Liver (tissue), 9 donors: ENCODE measurements around the gene PLA2G4E. TPM values are rescaled to one million over a fixed set of nuclear protein-coding genes. Genes with fewer than 3 reads are reported as not detected.

Experiments
- DNase-seq: peaks from one replicate; pipeline ENCODE4 v3.0.0-alpha.2; 2017; ENCODE audit warnings: low spot score
- H3K27ac ChIP-seq, 2 donors: one replicate each; pipeline ENCODE4 v1.7.0; 2013; ENCODE audit warnings: inconsistent platforms in 2 of 2, low read length in 2 of 2, control low read depth in 1 of 2, low read depth in 1 of 2, mild to moderate bottlenecking in 1 of 2
- H3K27me3 ChIP-seq, 4 donors: one replicate each; pipeline versions ENCODE4 v1.6.1 to v1.7.0; 2013; ENCODE audit warnings: low read length in 3 of 4, inconsistent platforms in 1 of 4, mild to moderate bottlenecking in 1 of 4, moderate library complexity in 1 of 4; ENCODE audit not compliant: control insufficient read depth in 4 of 4, insufficient read depth in 4 of 4
- H3K36me3 ChIP-seq, 4 donors: one replicate each; pipeline versions ENCODE4 v1.6.1 to v1.7.0; 2013; ENCODE audit warnings: low read length in 3 of 4, mild to moderate bottlenecking in 3 of 4, low read depth in 1 of 4, moderate library complexity in 1 of 4; ENCODE audit not compliant: control insufficient read depth in 4 of 4, insufficient read depth in 3 of 4
- H3K4me1 ChIP-seq, 4 donors: one replicate each; pipeline versions ENCODE4 v1.6.1 to v1.7.0; 2013; ENCODE audit warnings: low read length in 3 of 4, mild to moderate bottlenecking in 3 of 4, moderate library complexity in 1 of 4; ENCODE audit not compliant: control insufficient read depth in 4 of 4, insufficient read depth in 4 of 4
- H3K4me3 ChIP-seq, 3 donors: one replicate each; pipeline versions ENCODE4 v1.6.1 to v1.7.0; 2013; ENCODE audit warnings: low read length in 3 of 3, control low read depth in 1 of 3, low read depth in 1 of 3, mild to moderate bottlenecking in 1 of 3
- H3K9ac ChIP-seq, 2 donors: one replicate each; pipeline ENCODE4 v1.7.0; 2013; ENCODE audit warnings: low read length in 2 of 2, mild to moderate bottlenecking in 2 of 2, moderate library complexity in 2 of 2, control low read depth in 1 of 2, low read depth in 1 of 2
- H3K9me3 ChIP-seq, 4 donors: one replicate each; pipeline versions ENCODE4 v1.6.1 to v1.7.0; 2013; ENCODE audit warnings: low read length in 3 of 4; ENCODE audit not compliant: control insufficient read depth in 4 of 4
- EGR1 ChIP-seq, 2 donors: IDR thresholded peaks; 2 replicates each; pipeline ENCODE4 v1.6.1; 2016 to 2018; ENCODE audit warnings: antibody characterized with exemption in 2 of 2, low read depth in 2 of 2
- FOXA1 ChIP-seq: IDR thresholded peaks from 2 replicates; pipeline ENCODE4 v1.6.1; 2016; ENCODE audit warnings: antibody characterized with exemption
- FOXA2 ChIP-seq: IDR thresholded peaks from 2 replicates; pipeline ENCODE4 v1.6.1; 2016; ENCODE audit warnings: antibody characterized with exemption
- GABPA ChIP-seq, 2 donors: IDR thresholded peaks in 1 of 2; conservative IDR thresholded peaks in 1 of 2; 2 replicates each; pipeline ENCODE4 v1.6.1; 2016; ENCODE audit warnings: antibody characterized with exemption in 2 of 2, mild to moderate bottlenecking in 1 of 2, moderate library complexity in 1 of 2
- HNF4A ChIP-seq, 2 donors: conservative IDR thresholded peaks; 2 replicates each; pipeline ENCODE4 v1.6.1; 2016; ENCODE audit warnings: antibody characterized with exemption in 2 of 2, mild to moderate bottlenecking in 2 of 2
- HNF4G ChIP-seq: IDR thresholded peaks from 2 replicates; pipeline ENCODE4 v1.6.1; 2016; ENCODE audit warnings: antibody characterized with exemption
- RAD21 ChIP-seq, 2 donors: IDR thresholded peaks; 2 replicates each; pipeline ENCODE4 v1.6.1; 2016; ENCODE audit warnings: antibody characterized with exemption in 2 of 2, mild to moderate bottlenecking in 2 of 2
- RXRA ChIP-seq, 2 donors: IDR thresholded peaks; 2 replicates each; pipeline ENCODE4 v1.6.1; 2017 to 2018; ENCODE audit warnings: antibody characterized with exemption in 2 of 2, mild to moderate bottlenecking in 1 of 2
- SP1 ChIP-seq: IDR thresholded peaks from 2 replicates; pipeline ENCODE4 v1.6.1; 2018; ENCODE audit warnings: antibody characterized with exemption, mild to moderate bottlenecking
- TAF1 ChIP-seq: conservative IDR thresholded peaks from 2 replicates; pipeline ENCODE4 v1.6.1; 2016; ENCODE audit warnings: antibody characterized with exemption, mild to moderate bottlenecking
- YY1 ChIP-seq: IDR thresholded peaks from 2 replicates; pipeline ENCODE4 v1.6.1; 2016; ENCODE audit warnings: antibody characterized with exemption, mild to moderate bottlenecking
- WGBS: extraction: QIAGEN DNeasy Blood & Tissue Kit; methylation state at CpG from one replicate; pipeline ENCODE4 v1.1.7; 2013; 5-methylcytosine and 5-hydroxymethylcytosine counted together
- polyA plus RNA-seq, 2 donors: library from polyadenylated mRNA; stranded (reverse) in 1 of 2; unstranded in 1 of 2; fragments of 200-250 nt in 1 of 2; fragments of >200 nt in 1 of 2; fragmentation: Nextera tagmentation in 1 of 2; extraction: Ambion mirVana in 1 of 2; gene quantifications; one replicate each; pipeline versions ENCODE4 v1.2.1 to v1.2.3, GENCODE V29; 2013 to 2015
- total RNA-seq, 2 donors: library from RNA; depleted of rRNA; stranded (reverse); fragments of >200 nt; gene quantifications; one replicate each; pipeline ENCODE4 v1.2.3, GENCODE V29; 2014
- TF ChIP-seq, protein P1 (sequence below): IDR thresholded peaks from 2 replicates; pipeline ENCODE4 v1.6.1; 2016; ENCODE audit warnings: antibody characterized with exemption
- TF ChIP-seq, protein P2 (sequence below): IDR thresholded peaks from 2 replicates; pipeline ENCODE4 v1.6.1; 2016; ENCODE audit warnings: antibody characterized with exemption, mild to moderate bottlenecking
- TF ChIP-seq, protein P3 (sequence below): IDR thresholded peaks from 2 replicates; pipeline ENCODE4 v1.6.1; 2016; ENCODE audit warnings: antibody characterized with exemption
- TF ChIP-seq, protein P4 (sequence below): IDR thresholded peaks from 2 replicates; pipeline ENCODE4 v1.6.1; 2016; ENCODE audit warnings: antibody characterized with exemption
- donor health status: healthy.
- donor health status: healthy.
- donor health status: healthy.
- donor health status: healthy.
- donor health status: healthy.

PLA2G4E gene
- total and polyA plus RNA-seq, 4 donors = not detected

DNA sequence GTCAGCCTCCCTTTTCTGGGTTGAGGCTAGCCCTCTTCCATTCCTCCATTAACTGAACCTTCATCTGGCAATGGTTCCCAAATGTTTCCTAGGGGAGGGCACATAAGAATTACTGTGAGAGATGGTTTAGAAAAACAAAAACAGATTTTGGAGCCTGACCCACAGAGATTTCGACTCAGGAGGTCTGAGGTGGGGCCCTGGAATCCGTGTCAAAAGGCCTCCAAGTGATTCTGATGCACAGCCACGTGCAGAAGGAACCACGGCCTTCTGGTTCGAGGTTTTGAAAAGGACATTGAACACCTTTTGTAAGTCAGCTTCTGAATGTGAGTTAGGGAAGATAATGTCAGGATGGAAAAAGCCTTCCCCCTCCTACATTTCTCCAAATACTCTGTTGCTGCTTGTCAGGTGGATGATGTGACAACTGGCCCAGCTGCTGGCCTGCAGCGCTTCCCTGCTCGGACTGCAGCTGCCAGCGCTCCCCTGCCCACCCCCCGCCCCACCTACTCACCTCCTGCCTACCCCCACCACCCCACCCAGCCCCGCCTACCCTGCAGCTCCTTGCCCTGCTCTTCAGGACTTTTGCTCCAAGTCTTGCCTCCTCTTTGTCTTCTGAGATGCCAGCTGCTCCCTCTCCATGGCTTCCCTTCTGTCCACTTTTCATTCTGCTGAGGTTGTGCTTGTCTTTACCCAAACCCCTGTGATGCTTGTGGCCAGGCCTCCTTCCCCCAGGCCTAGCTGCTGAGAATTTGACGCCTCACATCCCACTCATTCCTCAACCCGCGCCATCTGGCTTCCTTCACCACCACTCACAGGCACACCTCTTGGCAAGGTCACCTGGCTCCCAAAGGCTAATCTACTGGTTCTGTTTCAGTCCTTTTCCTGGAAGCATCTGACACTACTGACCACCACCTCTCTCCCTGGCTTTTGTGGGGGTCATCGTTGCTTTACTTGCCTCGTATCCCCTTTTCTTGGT lies 55.1 kb downstream of the PLA2G4E start:
- H3K9ac ChIP-seq = no peak overlapping the region
- peaks cover 5 to 35% (median 8%) of the 10 kb centered on the region in 4 donors for H3K4me1 ChIP-seq
- H3K27ac ChIP-seq = no peak overlapping the region
- no peaks in the 10 kb centered on the region for H3K27me3 ChIP-seq
- DNase-seq = peak; percentile 28
- H3K4me3 ChIP-seq = no peak overlapping the region
- H3K36me3 ChIP-seq = no peaks in the 10 kb centered on the region
- no peak for TF ChIP-seq SP1
- TF ChIP-seq RXRA (IDR thresholded peaks at IDR 0.05) = no peak
- TF ChIP-seq EGR1 (IDR thresholded peaks at IDR 0.05; ENCODE audit: low read depth in 2 of 2) = no peak
- TF ChIP-seq RAD21 (IDR thresholded peaks at IDR 0.05) = no peak
- TF ChIP-seq, protein P1, sequence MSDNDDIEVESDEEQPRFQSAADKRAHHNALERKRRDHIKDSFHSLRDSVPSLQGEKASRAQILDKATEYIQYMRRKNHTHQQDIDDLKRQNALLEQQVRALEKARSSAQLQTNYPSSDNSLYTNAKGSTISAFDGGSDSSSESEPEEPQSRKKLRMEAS = no peak
- TF ChIP-seq GABPA (IDR thresholded peaks at IDR 0.05 in 1 of 2, conservative IDR thresholded peaks at IDR 0.05 in 1 of 2) = no peak
- 91% methylated on average over 15 of the region's 15 CpGs for WGBS
- no peaks in the 10 kb centered on the region for H3K9me3 ChIP-seq

DNA sequence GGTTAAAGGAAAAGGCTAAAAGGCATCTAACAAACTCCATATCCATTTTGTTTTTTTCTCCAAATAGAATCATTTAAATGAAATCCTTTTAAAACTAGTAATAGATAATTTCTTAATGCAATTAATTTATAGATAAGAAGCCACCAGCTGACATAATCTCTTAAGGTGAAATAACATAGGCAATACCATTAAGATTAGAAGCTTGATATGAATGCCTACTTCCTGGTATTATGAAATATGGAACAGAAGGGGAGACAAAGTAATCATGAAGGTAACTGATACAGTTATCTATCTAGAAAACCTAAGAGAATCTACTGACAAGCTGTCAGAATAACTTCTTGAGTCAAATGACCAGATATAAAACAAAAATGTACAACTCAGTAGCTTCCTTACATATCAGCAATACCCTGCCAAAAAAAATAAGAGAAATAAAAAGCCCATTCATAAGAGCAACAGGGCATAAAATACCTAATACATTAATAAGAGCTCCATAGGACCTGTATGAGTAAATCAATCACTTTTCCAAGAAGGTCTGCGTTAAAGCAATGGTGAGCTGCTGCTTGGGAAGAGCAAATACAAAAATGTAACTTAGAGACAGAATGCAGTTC lies 59.1 kb downstream of the PLA2G4E start:
- Histone ChIP-seq H3K27me3 (no peaks in the 10 kb centered on the region), H3K4me3 (peak overlapping the region; percentile 25 to 43 (median 35)), H3K9ac (peak overlapping the region; percentile 30 to 68), H3K4me1 (peaks cover 7 to 47% (median 9%) of the 10 kb centered on the region in 4 donors), H3K36me3 (no peaks in the 10 kb centered on the region), H3K9me3 (no peaks in the 10 kb centered on the region), H3K27ac (peak overlapping the region; percentile 97 to 99)
- WGBS = 47% methylated on average over 1 of the region's 1 CpG
- no peak for DNase-seq
- TF ChIP-seq YY1 (no peak), GABPA (IDR thresholded peaks at IDR 0.05 in 1 of 2, conservative IDR thresholded peaks at IDR 0.05 in 1 of 2) (no peak), EGR1 (IDR thresholded peaks at IDR 0.05; ENCODE audit: low read depth in 2 of 2) (no peak), RXRA (IDR thresholded peaks at IDR 0.05) (no peak), FOXA1 (no peak), SP1 (no peak), FOXA2 (no peak), HNF4G (no peak), HNF4A (conservative IDR thresholded peaks at IDR 0.05) (no peak), TAF1 (no peak)
- TF ChIP-seq, protein P2, sequence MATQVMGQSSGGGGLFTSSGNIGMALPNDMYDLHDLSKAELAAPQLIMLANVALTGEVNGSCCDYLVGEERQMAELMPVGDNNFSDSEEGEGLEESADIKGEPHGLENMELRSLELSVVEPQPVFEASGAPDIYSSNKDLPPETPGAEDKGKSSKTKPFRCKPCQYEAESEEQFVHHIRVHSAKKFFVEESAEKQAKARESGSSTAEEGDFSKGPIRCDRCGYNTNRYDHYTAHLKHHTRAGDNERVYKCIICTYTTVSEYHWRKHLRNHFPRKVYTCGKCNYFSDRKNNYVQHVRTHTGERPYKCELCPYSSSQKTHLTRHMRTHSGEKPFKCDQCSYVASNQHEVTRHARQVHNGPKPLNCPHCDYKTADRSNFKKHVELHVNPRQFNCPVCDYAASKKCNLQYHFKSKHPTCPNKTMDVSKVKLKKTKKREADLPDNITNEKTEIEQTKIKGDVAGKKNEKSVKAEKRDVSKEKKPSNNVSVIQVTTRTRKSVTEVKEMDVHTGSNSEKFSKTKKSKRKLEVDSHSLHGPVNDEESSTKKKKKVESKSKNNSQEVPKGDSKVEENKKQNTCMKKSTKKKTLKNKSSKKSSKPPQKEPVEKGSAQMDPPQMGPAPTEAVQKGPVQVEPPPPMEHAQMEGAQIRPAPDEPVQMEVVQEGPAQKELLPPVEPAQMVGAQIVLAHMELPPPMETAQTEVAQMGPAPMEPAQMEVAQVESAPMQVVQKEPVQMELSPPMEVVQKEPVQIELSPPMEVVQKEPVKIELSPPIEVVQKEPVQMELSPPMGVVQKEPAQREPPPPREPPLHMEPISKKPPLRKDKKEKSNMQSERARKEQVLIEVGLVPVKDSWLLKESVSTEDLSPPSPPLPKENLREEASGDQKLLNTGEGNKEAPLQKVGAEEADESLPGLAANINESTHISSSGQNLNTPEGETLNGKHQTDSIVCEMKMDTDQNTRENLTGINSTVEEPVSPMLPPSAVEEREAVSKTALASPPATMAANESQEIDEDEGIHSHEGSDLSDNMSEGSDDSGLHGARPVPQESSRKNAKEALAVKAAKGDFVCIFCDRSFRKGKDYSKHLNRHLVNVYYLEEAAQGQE = no peak
- TF ChIP-seq, protein P1 = no peak
- TF ChIP-seq, protein P3, sequence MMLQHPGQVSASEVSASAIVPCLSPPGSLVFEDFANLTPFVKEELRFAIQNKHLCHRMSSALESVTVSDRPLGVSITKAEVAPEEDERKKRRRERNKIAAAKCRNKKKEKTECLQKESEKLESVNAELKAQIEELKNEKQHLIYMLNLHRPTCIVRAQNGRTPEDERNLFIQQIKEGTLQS = no peak
- TF ChIP-seq, protein P4, sequence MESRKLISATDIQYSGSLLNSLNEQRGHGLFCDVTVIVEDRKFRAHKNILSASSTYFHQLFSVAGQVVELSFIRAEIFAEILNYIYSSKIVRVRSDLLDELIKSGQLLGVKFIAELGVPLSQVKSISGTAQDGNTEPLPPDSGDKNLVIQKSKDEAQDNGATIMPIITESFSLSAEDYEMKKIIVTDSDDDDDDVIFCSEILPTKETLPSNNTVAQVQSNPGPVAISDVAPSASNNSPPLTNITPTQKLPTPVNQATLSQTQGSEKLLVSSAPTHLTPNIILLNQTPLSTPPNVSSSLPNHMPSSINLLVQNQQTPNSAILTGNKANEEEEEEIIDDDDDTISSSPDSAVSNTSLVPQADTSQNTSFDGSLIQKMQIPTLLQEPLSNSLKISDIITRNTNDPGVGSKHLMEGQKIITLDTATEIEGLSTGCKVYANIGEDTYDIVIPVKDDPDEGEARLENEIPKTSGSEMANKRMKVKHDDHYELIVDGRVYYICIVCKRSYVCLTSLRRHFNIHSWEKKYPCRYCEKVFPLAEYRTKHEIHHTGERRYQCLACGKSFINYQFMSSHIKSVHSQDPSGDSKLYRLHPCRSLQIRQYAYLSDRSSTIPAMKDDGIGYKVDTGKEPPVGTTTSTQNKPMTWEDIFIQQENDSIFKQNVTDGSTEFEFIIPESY = no peak
